ENCODE measurements around the gene ALDH3A2.
"Not testable (repeated sequence)": the region's sequence is repeated elsewhere in the genome, so short reads cannot be mapped to it uniquely, and the experiment has no call there.

ALDH3A2 gene

DNA sequence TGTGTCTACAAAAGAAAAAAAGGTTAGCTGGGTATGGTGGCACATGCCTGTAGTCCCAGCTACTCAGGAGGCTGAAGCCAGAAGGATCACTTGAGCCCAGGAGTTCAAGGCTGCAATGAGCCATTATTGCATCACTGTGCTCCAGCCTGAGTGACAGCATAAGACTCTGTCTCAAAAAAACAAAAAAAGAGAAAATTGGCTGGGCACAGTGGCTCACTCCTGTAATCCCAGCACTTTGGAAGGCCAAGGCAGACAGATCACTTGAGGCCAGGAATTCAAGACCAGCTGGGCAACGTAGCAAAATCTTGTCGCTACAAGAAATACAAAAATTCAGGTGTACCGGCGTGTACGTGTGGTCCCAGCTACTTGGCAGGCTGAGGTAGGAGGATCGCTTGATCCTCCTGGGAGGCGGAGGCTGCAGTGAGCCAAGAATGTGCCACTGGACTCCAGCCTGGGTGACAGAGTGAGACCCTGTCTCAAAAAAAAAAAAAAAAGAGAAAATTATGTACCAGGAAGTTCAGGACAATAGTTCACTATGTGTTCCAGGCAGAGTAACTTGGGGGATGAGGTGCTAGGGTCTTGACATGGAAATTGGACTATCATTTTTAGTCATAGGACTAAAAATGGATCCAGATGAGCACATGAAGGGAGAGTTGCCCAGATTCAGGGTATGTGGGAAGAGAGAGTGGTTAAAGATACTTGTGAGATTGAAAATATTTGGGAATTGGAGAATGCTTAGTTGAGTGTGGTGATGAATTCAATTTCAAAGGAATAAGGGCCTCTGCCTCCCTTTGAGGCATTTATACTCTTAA, 11.0 kb downstream of the ALDH3A2 start:
- peaks cover 59% of the 10 kb centered on the region for H3K36me3 Mint-ChIP-seq (ENCODE audit: low read depth)
- no peak overlapping the region for H3K27ac Mint-ChIP-seq
- no peak overlapping the region for H3K4me3 Mint-ChIP-seq
- no peaks in the 10 kb centered on the region for H3K9me3 Mint-ChIP-seq
- DNase-seq = no peak
- H3K27me3 Mint-ChIP-seq = no peaks in the 10 kb centered on the region
- H3K4me1 Mint-ChIP-seq (ENCODE audit: low read depth) = no peaks in the 10 kb centered on the region

GRCh38 chr17:19660219-19660870, 11.8 kb downstream of the ALDH3A2 start:
- DNase-seq = no peak
- Mint-ChIP-seq H3K36me3 (ENCODE audit: low read depth) (peaks cover 53% of the 10 kb centered on the region), H3K27me3 (no peaks in the 10 kb centered on the region), H3K4me3 (no peak overlapping the region), H3K4me1 (ENCODE audit: low read depth) (no peaks in the 10 kb centered on the region), H3K9me3 (no peaks in the 10 kb centered on the region), H3K27ac (no peak overlapping the region)

GRCh38 chr17:19661121-19661520, 12.6 kb downstream of the ALDH3A2 start:
- Mint-ChIP-seq H3K9me3 (no peaks in the 10 kb centered on the region), H3K27ac (no peak overlapping the region), H3K36me3 (ENCODE audit: low read depth) (peaks cover 45% of the 10 kb centered on the region), H3K4me1 (ENCODE audit: low read depth) (no peaks in the 10 kb centered on the region), H3K27me3 (no peaks in the 10 kb centered on the region), H3K4me3 (no peak overlapping the region)
- no peak for DNase-seq

DNA sequence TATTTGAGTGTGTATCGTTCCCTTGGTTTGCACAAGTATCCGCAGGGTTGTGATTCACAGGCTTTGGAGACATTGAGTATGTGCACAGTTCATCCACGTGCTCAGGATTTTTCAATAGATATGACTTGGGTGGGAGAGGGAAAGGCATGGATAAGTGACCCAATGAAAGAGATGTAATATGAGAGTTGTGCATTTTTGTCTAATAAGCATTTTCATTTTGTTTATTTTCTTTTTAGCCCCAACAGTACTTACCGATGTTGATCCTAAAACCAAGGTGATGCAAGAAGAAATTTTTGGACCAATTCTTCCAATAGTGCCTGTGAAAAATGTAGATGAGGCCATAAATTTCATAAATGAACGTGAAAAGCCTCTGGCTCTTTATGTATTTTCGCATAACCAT, 14.5 kb downstream of the ALDH3A2 start:
- H3K27ac Mint-ChIP-seq = no peak overlapping the region
- no peaks in the 10 kb centered on the region for H3K27me3 Mint-ChIP-seq
- H3K9me3 Mint-ChIP-seq = no peaks in the 10 kb centered on the region
- no peak for DNase-seq
- peaks cover 29% of the 10 kb centered on the region for H3K36me3 Mint-ChIP-seq (ENCODE audit: low read depth)
- no peaks in the 10 kb centered on the region for H3K4me1 Mint-ChIP-seq (ENCODE audit: low read depth)
- no peak overlapping the region for H3K4me3 Mint-ChIP-seq

GRCh38 chr17:19664136-19664820, 15.7 kb downstream of the ALDH3A2 start:
- Mint-ChIP-seq H3K9me3 (no peaks in the 10 kb centered on the region), H3K27me3 (no peaks in the 10 kb centered on the region), H3K36me3 (ENCODE audit: low read depth) (peaks cover 28% of the 10 kb centered on the region), H3K4me1 (ENCODE audit: low read depth) (no peaks in the 10 kb centered on the region), H3K4me3 (no peak overlapping the region), H3K27ac (no peak overlapping the region)
- no peak for DNase-seq

DNA sequence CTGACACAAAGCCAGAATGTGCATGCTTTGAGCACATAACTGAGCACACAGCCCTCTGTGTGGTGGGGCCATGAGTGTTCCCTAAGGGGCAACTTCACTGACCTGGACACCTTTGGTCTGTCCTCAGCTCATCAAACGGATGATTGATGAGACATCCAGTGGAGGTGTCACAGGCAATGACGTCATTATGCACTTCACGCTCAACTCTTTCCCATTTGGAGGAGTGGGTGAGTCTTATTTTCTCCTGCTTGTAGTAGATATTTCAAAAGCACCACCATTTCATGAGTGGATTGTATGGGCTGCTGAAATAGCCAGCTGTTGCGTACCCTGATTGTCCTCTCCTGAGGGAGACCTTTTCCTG, 16.2 kb downstream of the ALDH3A2 start:
- no peak overlapping the region for H3K27ac Mint-ChIP-seq

GRCh38 chr17:19669680-19670079, 21.1 kb downstream of the ALDH3A2 start:
- not testable (repeated sequence) for H3K9me3 Mint-ChIP-seq; H3K4me3 Mint-ChIP-seq; H3K27me3 Mint-ChIP-seq; DNase-seq; H3K4me1 Mint-ChIP-seq (ENCODE audit: low read depth); H3K27ac Mint-ChIP-seq
- peaks cover 28% of the 10 kb centered on the region for H3K36me3 Mint-ChIP-seq (ENCODE audit: low read depth)

More for the DNA sequence above, 16.2 kb downstream of the ALDH3A2 start:
- H3K9me3 Mint-ChIP-seq = no peaks in the 10 kb centered on the region
- H3K36me3 Mint-ChIP-seq (ENCODE audit: low read depth) = peaks cover 30% of the 10 kb centered on the region
- DNase-seq = no peak
- H3K4me3 Mint-ChIP-seq = no peak overlapping the region
- no peaks in the 10 kb centered on the region for H3K4me1 Mint-ChIP-seq (ENCODE audit: low read depth)
- no peaks in the 10 kb centered on the region for H3K27me3 Mint-ChIP-seq

GRCh38 chr17:19670908-19671307, 22.4 kb downstream of the ALDH3A2 start:
- no peaks in the 10 kb centered on the region for H3K4me1 Mint-ChIP-seq (ENCODE audit: low read depth)
- H3K36me3 Mint-ChIP-seq (ENCODE audit: low read depth) = peaks cover 29% of the 10 kb centered on the region
- H3K9me3 Mint-ChIP-seq = no peaks in the 10 kb centered on the region
- DNase-seq = no peak
- no peak overlapping the region for H3K27ac Mint-ChIP-seq
- H3K4me3 Mint-ChIP-seq = no peak overlapping the region
- H3K27me3 Mint-ChIP-seq = no peaks in the 10 kb centered on the region

DNA sequence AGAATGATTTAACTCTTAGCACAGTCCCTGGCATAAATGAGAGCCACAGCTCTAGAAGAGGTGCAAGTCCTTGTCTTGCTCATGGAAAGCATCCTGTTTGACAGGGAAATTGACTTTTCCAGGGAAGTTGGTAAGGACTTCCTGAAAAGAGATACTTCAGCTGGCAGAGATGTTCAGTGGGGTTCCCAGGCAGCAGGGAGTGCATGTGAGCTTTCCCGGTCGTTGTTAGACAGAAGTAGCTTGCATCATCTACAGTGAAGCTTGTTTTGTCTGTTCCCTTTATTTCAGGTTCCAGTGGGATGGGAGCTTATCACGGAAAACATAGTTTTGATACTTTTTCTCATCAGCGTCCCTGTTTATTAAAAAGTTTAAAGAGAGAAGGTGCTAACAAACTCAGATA, 22.9 kb downstream of the ALDH3A2 start:
- no peaks in the 10 kb centered on the region for H3K27me3 Mint-ChIP-seq
- H3K9me3 Mint-ChIP-seq = no peaks in the 10 kb centered on the region
- H3K27ac Mint-ChIP-seq = no peak overlapping the region
- H3K36me3 Mint-ChIP-seq (ENCODE audit: low read depth) = peaks cover 33% of the 10 kb centered on the region
- DNase-seq = no peak
- H3K4me3 Mint-ChIP-seq = no peak overlapping the region
- H3K4me1 Mint-ChIP-seq (ENCODE audit: low read depth) = no peaks in the 10 kb centered on the region

DNA sequence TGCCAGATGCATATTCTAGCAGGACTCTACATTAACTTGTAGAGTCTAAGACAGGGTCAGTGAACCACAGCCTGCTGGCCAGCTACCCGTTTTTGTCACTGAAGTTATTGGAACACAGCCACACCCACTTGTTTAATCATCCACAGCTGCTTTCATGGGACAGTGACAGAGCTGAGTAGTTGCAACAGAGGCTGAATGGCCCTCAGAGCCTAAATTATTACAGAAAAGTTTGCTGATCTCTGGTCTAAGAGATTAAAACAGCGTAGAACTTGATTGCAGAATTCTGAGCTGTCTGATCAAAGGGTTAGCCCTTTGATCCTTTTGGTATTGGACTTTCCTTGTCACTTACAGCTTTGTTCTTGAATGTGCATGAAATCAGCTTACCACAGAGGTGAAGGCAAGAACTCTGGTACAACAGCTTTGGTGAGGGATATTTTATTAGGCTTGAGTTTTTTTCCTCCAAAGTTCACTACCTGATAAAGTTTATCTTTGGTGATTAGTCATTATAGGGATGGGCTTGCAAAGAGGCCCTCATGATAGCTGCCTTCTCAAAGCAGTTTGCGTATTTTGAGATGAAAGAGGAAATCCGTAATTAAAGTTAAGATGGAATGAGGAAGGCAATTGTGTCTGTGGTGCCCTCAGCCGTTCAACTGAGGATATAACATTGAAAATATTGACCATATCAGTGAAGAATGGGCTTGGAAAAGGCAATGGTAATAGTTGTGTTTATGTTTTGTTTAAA, 23.6 kb downstream of the ALDH3A2 start:
- no peaks in the 10 kb centered on the region for H3K4me1 Mint-ChIP-seq (ENCODE audit: low read depth)
- no peaks in the 10 kb centered on the region for H3K9me3 Mint-ChIP-seq
- H3K27me3 Mint-ChIP-seq = no peaks in the 10 kb centered on the region
- no peak for DNase-seq
- no peak overlapping the region for H3K27ac Mint-ChIP-seq
- H3K4me3 Mint-ChIP-seq = no peak overlapping the region
- H3K36me3 Mint-ChIP-seq (ENCODE audit: low read depth) = peaks cover 37% of the 10 kb centered on the region

DNA sequence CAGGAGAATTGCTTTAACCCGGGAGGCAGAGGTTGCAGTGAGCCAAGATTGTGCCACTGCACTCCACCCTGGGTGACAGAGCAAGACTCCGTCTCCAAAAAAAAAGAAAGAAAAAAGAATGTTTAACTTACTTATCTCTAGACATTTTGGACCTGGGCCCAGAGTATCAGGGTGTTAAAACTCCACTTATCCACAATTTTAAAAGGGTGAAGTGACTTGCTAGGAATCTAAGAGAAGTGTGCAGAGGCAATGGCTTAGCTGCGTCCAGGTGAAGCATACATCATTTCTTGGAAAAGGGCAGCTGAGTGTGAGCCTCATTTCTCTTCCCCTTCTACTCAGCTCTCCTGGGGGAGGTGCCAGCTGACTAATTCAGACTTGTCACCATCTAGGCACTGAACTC, 25.1 kb downstream of the ALDH3A2 start:
- Mint-ChIP-seq H3K9me3 (no peaks in the 10 kb centered on the region), H3K4me3 (no peak overlapping the region), H3K36me3 (ENCODE audit: low read depth) (peaks cover 40% of the 10 kb centered on the region), H3K27ac (no peak overlapping the region), H3K4me1 (ENCODE audit: low read depth) (no peaks in the 10 kb centered on the region), H3K27me3 (no peaks in the 10 kb centered on the region)
- DNase-seq = no peak

- H3K9me3 Mint-ChIP-seq = no peaks in the 10 kb centered on the region
- no peak for DNase-seq
- no peak overlapping the region for H3K4me3 Mint-ChIP-seq
- H3K36me3 Mint-ChIP-seq (ENCODE audit: low read depth) = peaks cover 24% of the 10 kb centered on the region
- H3K27ac Mint-ChIP-seq = no peak overlapping the region
- no peaks in the 10 kb centered on the region for H3K27me3 Mint-ChIP-seq
- no peaks in the 10 kb centered on the region for H3K4me1 Mint-ChIP-seq (ENCODE audit: low read depth)
Observed at GRCh38 chr17:19676896-19677295, 28.3 kb downstream of the ALDH3A2 start.

DNA sequence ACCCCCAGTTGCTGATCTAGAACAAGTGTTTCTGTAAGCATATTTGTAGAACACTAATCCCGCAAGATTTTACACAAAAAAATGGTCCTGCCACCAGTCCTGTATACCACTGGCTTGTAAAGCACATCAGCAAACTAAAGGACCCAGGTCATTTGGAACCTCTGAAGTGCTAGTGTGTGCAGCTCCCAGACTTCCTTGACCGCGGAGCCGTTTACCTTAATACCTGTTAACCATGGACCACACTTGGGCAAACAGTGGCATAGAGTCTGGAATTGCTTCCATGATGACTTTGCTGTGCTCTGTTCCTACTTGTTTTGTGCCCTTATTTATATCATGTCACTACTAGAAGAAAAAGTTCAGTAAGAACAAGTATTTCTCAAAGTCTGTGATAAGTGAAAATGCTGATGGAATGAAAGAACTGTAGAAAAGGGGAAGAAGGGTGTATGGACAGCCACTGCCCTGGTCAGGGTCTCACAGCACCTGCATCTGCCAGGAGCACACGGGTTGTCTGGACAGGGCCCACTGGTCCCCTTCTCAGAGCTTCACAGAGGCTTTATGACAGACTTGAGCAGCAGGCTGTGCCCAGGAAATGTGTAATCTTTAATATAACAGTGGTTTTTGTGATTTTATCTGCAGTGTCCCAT, 29.3 kb downstream of the ALDH3A2 start:
- no peaks in the 10 kb centered on the region for H3K9me3 Mint-ChIP-seq
- H3K4me1 Mint-ChIP-seq (ENCODE audit: low read depth) = no peaks in the 10 kb centered on the region
- DNase-seq = no peak
- H3K4me3 Mint-ChIP-seq = no peak overlapping the region
- H3K27me3 Mint-ChIP-seq = no peaks in the 10 kb centered on the region
- peaks cover 17% of the 10 kb centered on the region for H3K36me3 Mint-ChIP-seq (ENCODE audit: low read depth)
- no peak overlapping the region for H3K27ac Mint-ChIP-seq

Data from activated T-cell treated with anti-CD3 and anti-CD28 coated beads, Interleukin-2, amount 50 U/mL, for 24 hours (primary cell).